SK-N-SH (cell line): ENCODE measurements around the gene MGME1. TPM values are rescaled to one million over a fixed set of nuclear protein-coding genes. Genes with fewer than 3 reads are reported as not detected.

Experiments used
- CTCF ChIA-PET: fragments of 300-600, 350-600 bp; formaldehyde crosslinking; extraction: SDS; loops from one replicate; lab custom pipeline; 2021; lab: Yijun Ruan, JAX
- POLR2A ChIA-PET: fragments of 350-600 bp; sonication (Branson Sonifier 250); formaldehyde crosslinking; extraction: SDS; loops from one replicate; lab custom pipeline; 2020; ENCODE audit warnings: antibody characterized with exemption, inconsistent platforms; lab: Yijun Ruan, JAX
- DNase-seq: peaks from one replicate; pipeline ENCODE4 v3.0.0; 2012
- H2AFZ ChIP-seq: fragments of 200-600 bp; sonication (generic); 2 replicates; pipeline ENCODE4 v1.8.1; 2016; ENCODE audit warnings: antibody characterized with exemption, mild to moderate bottlenecking, low read depth
- H3F3A ChIP-seq: fragments of 200-600 bp; sonication (generic); replicated peaks from 2 replicates; pipeline ENCODE3; 2016; ENCODE audit warnings: antibody characterized with exemption, mild to moderate bottlenecking; ENCODE audit not compliant: insufficient read depth
- H3K27ac ChIP-seq, 2 experiments: fragments of 200-500 bp in 1 of 2; fragments of 200-600 bp in 1 of 2; sonication (Bioruptor generic) in 1 of 2; sonication (generic), shearing (Covaris generic) in 1 of 2; 2 replicates each; pipeline versions ENCODE4 v1.5.1 to v1.6.1; 2014 to 2016; ENCODE audit warnings: low read depth in 2 of 2, inconsistent platforms in 1 of 2, low read length in 1 of 2, mild to moderate bottlenecking in 1 of 2, mixed read lengths in 1 of 2
- H3K27me3 ChIP-seq: fragments of 200-600 bp; sonication (generic), shearing (Covaris generic); 2 replicates; pipeline ENCODE4 v1.6.1; 2016; ENCODE audit warnings: mixed run types; ENCODE audit not compliant: insufficient read depth
- H3K36me3 ChIP-seq, 2 experiments: fragments of 200-500 bp in 1 of 2; fragments of 200-600 bp in 1 of 2; sonication (Bioruptor generic) in 1 of 2; sonication (generic) in 1 of 2; replicated peaks in 1 of 2; 2 replicates each; pipeline versions ENCODE3 to v1.5.1; 2014 to 2016; ENCODE audit warnings: low read length in 1 of 2, mild to moderate bottlenecking in 1 of 2; ENCODE audit not compliant: insufficient read depth in 2 of 2, control insufficient read depth in 1 of 2
- H3K4me1 ChIP-seq, 2 experiments: fragments of 200-500 bp in 1 of 2; fragments of 200-600 bp in 1 of 2; sonication (Bioruptor generic) in 1 of 2; sonication (generic), shearing (Covaris generic) in 1 of 2; 2 replicates each; pipeline versions ENCODE4 v1.5.1 to v1.6.1; 2014 to 2016; ENCODE audit warnings: low read depth in 1 of 2, low read length in 1 of 2, mixed run types in 1 of 2; ENCODE audit not compliant: insufficient read depth in 2 of 2, control insufficient read depth in 1 of 2
- H3K4me2 ChIP-seq: fragments of 200-600 bp; sonication (generic), shearing (Covaris generic); 2 replicates; pipeline ENCODE4 v1.6.1; 2017; ENCODE audit warnings: mixed run types
- H3K4me3 ChIP-seq, 2 experiments: fragments of 200-500 bp in 1 of 2; fragments of 200-600 bp in 1 of 2; sonication (Bioruptor generic) in 1 of 2; sonication (generic), shearing (Covaris generic) in 1 of 2; 2 replicates each; pipeline versions ENCODE4 v1.5.1 to v1.8.1; 2014 to 2016; ENCODE audit warnings: low read depth in 2 of 2, inconsistent platforms in 1 of 2, low read length in 1 of 2, mild to moderate bottlenecking in 1 of 2, mixed read lengths in 1 of 2, moderate library complexity in 1 of 2
- H3K79me2 ChIP-seq: fragments of 200-600 bp; sonication (generic); 2 replicates; pipeline ENCODE4 v1.8.1; 2017; ENCODE audit warnings: mild to moderate bottlenecking; ENCODE audit not compliant: insufficient read depth
- H3K9ac ChIP-seq: fragments of 200-600 bp; sonication (generic); 2 replicates; pipeline ENCODE4 v1.6.1; 2017; ENCODE audit warnings: mixed run types
- H3K9me2 ChIP-seq: fragments of 200-600 bp; sonication (generic); 2 replicates; pipeline ENCODE4 v1.6.1; 2017; ENCODE audit warnings: mixed run types
- H3K9me3 ChIP-seq: fragments of 200-600 bp; sonication (generic); 2 replicates; pipeline ENCODE4 v1.6.1; 2017; ENCODE audit warnings: mixed run types, mild to moderate bottlenecking, moderate library complexity
- H4K20me1 ChIP-seq: fragments of 200-600 bp; sonication (generic); 2 replicates; pipeline ENCODE4 v1.6.1; 2017; ENCODE audit warnings: mild to moderate bottlenecking, mixed run types; ENCODE audit not compliant: insufficient read depth
- GABPA ChIP-seq: IDR thresholded peaks from 2 replicates; pipeline ENCODE4 v1.4.0; 2012; ENCODE audit warnings: low read depth, mild to moderate bottlenecking
- JUND ChIP-seq: IDR thresholded peaks from 2 replicates; pipeline ENCODE4 v1.4.0; 2012
- NFIC ChIP-seq: IDR thresholded peaks from 2 replicates; pipeline ENCODE4 v1.4.0; 2012; ENCODE audit warnings: borderline replicate concordance
- RAD21 ChIP-seq: IDR thresholded peaks from 2 replicates; pipeline ENCODE4 v1.6.1; 2012; ENCODE audit warnings: mild to moderate bottlenecking, low read length
- RCOR1 ChIP-seq: fragments of 150-350 bp; IDR thresholded peaks from 2 replicates; pipeline ENCODE4 v1.6.1; 2017; ENCODE audit warnings: antibody characterized with exemption, low read length
- RFX5 ChIP-seq: IDR thresholded peaks from 2 replicates; pipeline ENCODE4 v1.6.1; 2012; ENCODE audit warnings: mild to moderate bottlenecking, improper control_type of control experiment, low read length
- TAF1 ChIP-seq: IDR thresholded peaks from 2 replicates; pipeline ENCODE4 v1.6.1; 2012; ENCODE audit warnings: low read depth, mild to moderate bottlenecking, low read length, moderate library complexity, borderline replicate concordance
- TCF12 ChIP-seq: IDR thresholded peaks from 2 replicates; pipeline ENCODE4 v1.4.0; 2012
- TEAD4 ChIP-seq: IDR thresholded peaks from 2 replicates; pipeline ENCODE4 v1.4.0; 2012; ENCODE audit warnings: mild to moderate bottlenecking, borderline replicate concordance; ENCODE audit not compliant: insufficient read depth
- WGBS: methylation state at CpG from one replicate; pipeline ENCODE4 v1.1.6; 2017; ENCODE audit warnings: low lambda C conversion rate; 5-methylcytosine and 5-hydroxymethylcytosine counted together
- polyA plus RNA-seq, 3 experiments: library from polyadenylated mRNA; depleted of rRNA; stranded (reverse); fragments of >200 nt; gene quantifications; 2 replicates each; pipeline ENCODE4 v1.2.3, GENCODE V29; 2012
- TF ChIP-seq, protein P1 (sequence below): fragments of 200-600 bp; sonication (generic); IDR thresholded peaks from 2 replicates; pipeline ENCODE4 v1.6.1; 2017; ENCODE audit warnings: antibody characterized with exemption, mild to moderate bottlenecking, moderate library complexity
- TF ChIP-seq, protein P2 (sequence below): IDR thresholded peaks from 2 replicates; pipeline ENCODE4 v1.4.0; 2012; ENCODE audit warnings: low read depth, borderline replicate concordance
- TF ChIP-seq, protein P3 (sequence below): fragments of 150-350 bp; IDR thresholded peaks from 2 replicates; pipeline ENCODE4 v1.6.1; 2016; ENCODE audit warnings: mild to moderate bottlenecking, low read depth, low read length

The MGME1 gene
- polyA plus RNA-seq, 1 of the 3 experiments (the other 2 are of a cell fraction), result 7.9 TPM

DNA sequence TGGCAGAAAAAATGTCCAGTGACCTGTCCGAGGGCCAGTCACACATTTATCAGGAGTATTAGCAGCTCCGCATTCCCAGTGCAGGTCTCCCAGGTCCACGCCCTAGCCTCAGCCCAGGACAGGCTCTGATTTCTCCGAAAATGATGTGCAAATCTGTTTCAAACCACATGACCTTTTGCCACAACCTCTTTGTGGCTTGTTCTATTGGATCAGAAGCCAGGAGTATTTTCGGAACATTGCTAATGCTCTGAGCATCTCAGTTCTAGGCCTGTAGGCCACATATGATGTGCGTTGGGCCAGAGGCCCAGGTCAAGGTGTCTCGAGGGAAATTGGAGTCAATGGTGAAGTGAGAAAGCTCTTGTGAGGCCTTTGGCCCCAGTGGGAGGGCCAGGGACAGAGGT lies 40.6 kb upstream of the MGME1 start:
- H3K36me3 ChIP-seq, result no peaks in the 10 kb centered on the region

DNA sequence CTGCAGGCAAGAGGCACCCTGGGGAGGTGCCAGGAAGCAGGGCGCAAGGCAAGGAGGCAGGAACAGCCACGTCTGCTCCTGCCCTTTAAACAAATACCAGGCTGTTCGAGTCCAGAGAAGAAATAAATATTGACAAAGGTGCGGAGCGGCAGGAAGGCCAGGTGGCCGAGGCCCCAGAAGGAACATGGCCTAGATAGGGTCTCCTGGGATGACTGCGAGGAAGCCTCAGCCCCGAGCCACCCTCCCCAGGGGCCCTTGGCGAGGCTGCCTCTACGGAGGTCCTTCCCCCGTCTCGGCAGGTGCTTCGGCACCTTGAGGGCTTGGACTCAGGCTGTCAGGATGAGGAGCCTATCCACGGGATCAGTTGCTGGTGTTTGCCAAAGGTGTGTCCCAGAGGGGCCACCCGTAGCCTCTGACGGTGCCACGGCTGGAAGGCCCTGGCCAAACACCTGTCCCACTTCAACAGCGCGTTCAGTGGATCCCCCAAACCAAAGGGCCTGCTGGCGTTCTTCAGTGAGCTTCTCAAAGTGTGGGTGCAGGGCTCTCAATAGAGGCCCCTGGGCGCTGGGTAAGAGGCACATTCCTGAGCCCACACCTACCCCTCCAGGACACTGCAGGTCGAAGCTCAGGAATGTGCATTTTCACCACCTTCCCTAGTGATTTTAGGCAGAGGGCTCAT lies 40.0 kb upstream of the MGME1 start:
- no peaks in the 10 kb centered on the region for H3K36me3 ChIP-seq
- no peaks in the 10 kb centered on the region for H3K9me2 ChIP-seq
- ChIA-PET POLR2A (interaction anchor here (0.6 kb wide), 1 partner anchor 41 kb away, joined by 3 read pairs; no protein-coding TSS in a partner anchor), CTCF (interaction anchor here (0.9 kb wide), 1 partner anchor 10 kb away, joined by 5 read pairs; no protein-coding TSS in a partner anchor)
- H3K27ac ChIP-seq, result no peak overlapping the region
- 64% methylated on average over 15 of the region's 22 CpGs for WGBS
- H3K79me2 ChIP-seq, result no peaks in the 10 kb centered on the region
- peaks cover 4% of the 10 kb centered on the region; the same call in 1 of the 2 replicates for H3K27me3 ChIP-seq
- H3K9me3 ChIP-seq, result no peaks in the 10 kb centered on the region
- H3K9ac ChIP-seq, result no peak overlapping the region
- H3F3A ChIP-seq, result no peaks in the 10 kb centered on the region
- H4K20me1 ChIP-seq, result no peaks in the 10 kb centered on the region
- H3K4me2 ChIP-seq, result no peak overlapping the region
- DNase-seq, result no peak
- H2AFZ ChIP-seq, result no peak overlapping the region
- H3K4me1 ChIP-seq, result peaks cover 0 to 5% of the 10 kb centered on the region in 2 experiments; a peak in 1 of 4 replicates
- no peak overlapping the region for H3K4me3 ChIP-seq
- no peak for TF ChIP-seq JUND
- TF ChIP-seq, protein P1, sequence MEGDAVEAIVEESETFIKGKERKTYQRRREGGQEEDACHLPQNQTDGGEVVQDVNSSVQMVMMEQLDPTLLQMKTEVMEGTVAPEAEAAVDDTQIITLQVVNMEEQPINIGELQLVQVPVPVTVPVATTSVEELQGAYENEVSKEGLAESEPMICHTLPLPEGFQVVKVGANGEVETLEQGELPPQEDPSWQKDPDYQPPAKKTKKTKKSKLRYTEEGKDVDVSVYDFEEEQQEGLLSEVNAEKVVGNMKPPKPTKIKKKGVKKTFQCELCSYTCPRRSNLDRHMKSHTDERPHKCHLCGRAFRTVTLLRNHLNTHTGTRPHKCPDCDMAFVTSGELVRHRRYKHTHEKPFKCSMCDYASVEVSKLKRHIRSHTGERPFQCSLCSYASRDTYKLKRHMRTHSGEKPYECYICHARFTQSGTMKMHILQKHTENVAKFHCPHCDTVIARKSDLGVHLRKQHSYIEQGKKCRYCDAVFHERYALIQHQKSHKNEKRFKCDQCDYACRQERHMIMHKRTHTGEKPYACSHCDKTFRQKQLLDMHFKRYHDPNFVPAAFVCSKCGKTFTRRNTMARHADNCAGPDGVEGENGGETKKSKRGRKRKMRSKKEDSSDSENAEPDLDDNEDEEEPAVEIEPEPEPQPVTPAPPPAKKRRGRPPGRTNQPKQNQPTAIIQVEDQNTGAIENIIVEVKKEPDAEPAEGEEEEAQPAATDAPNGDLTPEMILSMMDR, result no peak
- TF ChIP-seq, protein P2, sequence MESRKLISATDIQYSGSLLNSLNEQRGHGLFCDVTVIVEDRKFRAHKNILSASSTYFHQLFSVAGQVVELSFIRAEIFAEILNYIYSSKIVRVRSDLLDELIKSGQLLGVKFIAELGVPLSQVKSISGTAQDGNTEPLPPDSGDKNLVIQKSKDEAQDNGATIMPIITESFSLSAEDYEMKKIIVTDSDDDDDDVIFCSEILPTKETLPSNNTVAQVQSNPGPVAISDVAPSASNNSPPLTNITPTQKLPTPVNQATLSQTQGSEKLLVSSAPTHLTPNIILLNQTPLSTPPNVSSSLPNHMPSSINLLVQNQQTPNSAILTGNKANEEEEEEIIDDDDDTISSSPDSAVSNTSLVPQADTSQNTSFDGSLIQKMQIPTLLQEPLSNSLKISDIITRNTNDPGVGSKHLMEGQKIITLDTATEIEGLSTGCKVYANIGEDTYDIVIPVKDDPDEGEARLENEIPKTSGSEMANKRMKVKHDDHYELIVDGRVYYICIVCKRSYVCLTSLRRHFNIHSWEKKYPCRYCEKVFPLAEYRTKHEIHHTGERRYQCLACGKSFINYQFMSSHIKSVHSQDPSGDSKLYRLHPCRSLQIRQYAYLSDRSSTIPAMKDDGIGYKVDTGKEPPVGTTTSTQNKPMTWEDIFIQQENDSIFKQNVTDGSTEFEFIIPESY, result no peak
- no peak for TF ChIP-seq NFIC
- no peak for TF ChIP-seq TCF12
- no peak for TF ChIP-seq TEAD4
- TF ChIP-seq, protein P3, sequence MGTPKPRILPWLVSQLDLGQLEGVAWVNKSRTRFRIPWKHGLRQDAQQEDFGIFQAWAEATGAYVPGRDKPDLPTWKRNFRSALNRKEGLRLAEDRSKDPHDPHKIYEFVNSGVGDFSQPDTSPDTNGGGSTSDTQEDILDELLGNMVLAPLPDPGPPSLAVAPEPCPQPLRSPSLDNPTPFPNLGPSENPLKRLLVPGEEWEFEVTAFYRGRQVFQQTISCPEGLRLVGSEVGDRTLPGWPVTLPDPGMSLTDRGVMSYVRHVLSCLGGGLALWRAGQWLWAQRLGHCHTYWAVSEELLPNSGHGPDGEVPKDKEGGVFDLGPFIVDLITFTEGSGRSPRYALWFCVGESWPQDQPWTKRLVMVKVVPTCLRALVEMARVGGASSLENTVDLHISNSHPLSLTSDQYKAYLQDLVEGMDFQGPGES, result no peak

More for the DNA sequence above, 40.6 kb upstream of the MGME1 start:
- H3K27ac ChIP-seq, result no peak overlapping the region
- H3K9ac ChIP-seq, result no peak overlapping the region
- no peaks in the 10 kb centered on the region for H3K79me2 ChIP-seq
- no peaks in the 10 kb centered on the region for H4K20me1 ChIP-seq
- H2AFZ ChIP-seq, result no peak overlapping the region
- H3K4me1 ChIP-seq, result peaks cover 0 to 5% of the 10 kb centered on the region in 2 experiments; a peak in 1 of 4 replicates
- no peaks in the 10 kb centered on the region for H3F3A ChIP-seq
- TF ChIP-seq RAD21 (no peak), NFIC (no peak), GABPA (no peak), RCOR1 (no peak), RFX5 (no peak), TAF1 (no peak)
- TF ChIP-seq, protein P3, result no peak
- TF ChIP-seq, protein P1, result no peak
- TF ChIP-seq, protein P2, result no peak
- TF ChIP-seq, all 33 proteins: peak for 0
- WGBS, result 65% methylated on average over 5 of the region's 7 CpGs
- no peak for DNase-seq
- ChIA-PET CTCF (no interaction called here), POLR2A (no interaction called here)
- H3K9me3 ChIP-seq, result no peaks in the 10 kb centered on the region
- no peaks in the 10 kb centered on the region for H3K9me2 ChIP-seq
- peaks cover 4% of the 10 kb centered on the region; the same call in 1 of the 2 replicates for H3K27me3 ChIP-seq
- no peak overlapping the region for H3K4me3 ChIP-seq
- H3K4me2 ChIP-seq, result no peak overlapping the region
